NT2/D1 (cell line): ENCODE data around the gene CCDC78.
A peak's percentile ranks its signal among the peaks of the same experiment; 100 is the strongest.
"Not testable (repeated sequence)": the region's sequence is repeated elsewhere in the genome, so short reads cannot be mapped to it uniquely, and the experiment has no call there.

Experiments used
- DNase-seq: peaks from one replicate; pipeline ENCODE4 v3.0.0-alpha.2; 2011; ENCODE audit warnings: low read depth, low spot score
- H3K27me3 ChIP-seq: 2 replicates; pipeline ENCODE4 v1.6.0; 2011; ENCODE audit warnings: mild to moderate bottlenecking; ENCODE audit not compliant: insufficient read length, insufficient read depth
- H3K36me3 ChIP-seq: 2 replicates; pipeline ENCODE4 v1.6.1; 2011; ENCODE audit warnings: mild to moderate bottlenecking, low read length, mixed read lengths; ENCODE audit not compliant: insufficient read depth, insufficient read length
- H3K4me1 ChIP-seq: 2 replicates; pipeline ENCODE4 v1.5.1; 2011; ENCODE audit not compliant: insufficient read depth, insufficient read length
- H3K4me3 ChIP-seq: 2 replicates; pipeline ENCODE4 v1.5.1; 2011; ENCODE audit warnings: low read depth; ENCODE audit not compliant: insufficient read length
- H3K9ac ChIP-seq: 2 replicates; pipeline ENCODE4 v1.6.0; 2011; ENCODE audit warnings: low read depth; ENCODE audit not compliant: insufficient read length
- H3K9me3 ChIP-seq: 2 replicates; pipeline ENCODE4 v1.5.1; 2011; ENCODE audit warnings: mild to moderate bottlenecking, low read length; ENCODE audit not compliant: insufficient read depth
- SUZ12 ChIP-seq: IDR thresholded peaks from 2 replicates; pipeline ENCODE4 v1.6.1; 2011; ENCODE audit not compliant: insufficient read length, insufficient read depth; ENCODE audit errors: extremely low read depth
- YY1 ChIP-seq: IDR thresholded peaks from 2 replicates; pipeline ENCODE4 v1.6.1; 2011; ENCODE audit not compliant: insufficient read length, insufficient read depth
- ZNF274 ChIP-seq: IDR thresholded peaks from 2 replicates; pipeline ENCODE4 v1.6.1; 2011; ENCODE audit warnings: mild to moderate bottlenecking, low read depth, low read length

CCDC78 gene

GRCh38 chr16:695355-696089 is 30.7 kb downstream of the CCDC78 start:
- no peak for TF ChIP-seq ZNF274
- TF ChIP-seq YY1, result no peak
- TF ChIP-seq SUZ12, result no peak
- no peak for DNase-seq
- Histone ChIP-seq H3K9me3 (no peaks in the 10 kb centered on the region), H3K27me3 (peaks cover 84% of the 10 kb centered on the region), H3K36me3 (no peaks in the 10 kb centered on the region), H3K4me3 (peak overlapping the region; percentile 40), H3K9ac (peak overlapping the region; percentile 79), H3K4me1 (peaks cover 7% of the 10 kb centered on the region)

- peak overlapping the region; percentile 33 for H3K4me3 ChIP-seq
- H3K27me3 ChIP-seq, result peaks cover 78% of the 10 kb centered on the region
Observed at GRCh38 chr16:694863-695354, 31.3 kb downstream of the CCDC78 start.

GRCh38 chr16:694187-694862 is 31.9 kb downstream of the CCDC78 start:
- TF ChIP-seq YY1, result no peak
- no peak for TF ChIP-seq SUZ12
- no peak for TF ChIP-seq ZNF274
- peak overlapping the region; percentile 70 for H3K9ac ChIP-seq
- H3K4me1 ChIP-seq, result peaks cover 12% of the 10 kb centered on the region
- no peaks in the 10 kb centered on the region for H3K9me3 ChIP-seq
- H3K27me3 ChIP-seq, result peaks cover 72% of the 10 kb centered on the region
- no peak for DNase-seq
- H3K4me3 ChIP-seq, result peak overlapping the region; percentile 11
- H3K36me3 ChIP-seq, result peaks cover 2% of the 10 kb centered on the region

More at GRCh38 chr16:694863-695354, 31.3 kb downstream of the CCDC78 start:
- TF ChIP-seq ZNF274, result no peak
- no peak for TF ChIP-seq YY1
- no peak for TF ChIP-seq SUZ12
- H3K9me3 ChIP-seq, result no peaks in the 10 kb centered on the region
- H3K4me1 ChIP-seq, result peaks cover 7% of the 10 kb centered on the region
- H3K9ac ChIP-seq, result peak overlapping the region; percentile 70
- no peak for DNase-seq
- no peaks in the 10 kb centered on the region for H3K36me3 ChIP-seq

GRCh38 chr16:693766-694165 is 32.5 kb downstream of the CCDC78 start:
- Histone ChIP-seq H3K4me1 (peaks cover 17% of the 10 kb centered on the region), H3K9ac (no peak overlapping the region), H3K4me3 (no peak overlapping the region), H3K9me3 (no peaks in the 10 kb centered on the region), H3K36me3 (peaks cover 7% of the 10 kb centered on the region), H3K27me3 (peaks cover 67% of the 10 kb centered on the region)
- TF ChIP-seq YY1 (no peak), ZNF274 (no peak), SUZ12 (no peak)
- DNase-seq, result no peak

- Histone ChIP-seq H3K4me3 (no peak overlapping the region), H3K9ac (no peak overlapping the region), H3K9me3 (no peaks in the 10 kb centered on the region), H3K36me3 (peaks cover 11% of the 10 kb centered on the region), H3K4me1 (peaks cover 17% of the 10 kb centered on the region), H3K27me3 (peaks cover 64% of the 10 kb centered on the region)
- DNase-seq, result no peak
- TF ChIP-seq ZNF274 (no peak), YY1 (no peak), SUZ12 (no peak)
Observed at GRCh38 chr16:693364-693763, 32.9 kb downstream of the CCDC78 start.

- DNase-seq, result no peak
- Histone ChIP-seq H3K9ac (no peak overlapping the region), H3K27me3 (peaks cover 58% of the 10 kb centered on the region), H3K36me3 (peaks cover 20% of the 10 kb centered on the region), H3K4me1 (peaks cover 17% of the 10 kb centered on the region), H3K4me3 (no peak overlapping the region), H3K9me3 (no peaks in the 10 kb centered on the region)
- TF ChIP-seq ZNF274, result no peak
- no peak for TF ChIP-seq YY1
- TF ChIP-seq SUZ12, result no peak
Observed at GRCh38 chr16:692356-693108, 33.7 kb downstream of the CCDC78 start.

- Histone ChIP-seq H3K36me3 (peaks cover 33% of the 10 kb centered on the region), H3K4me1 (peaks cover 20% of the 10 kb centered on the region), H3K27me3 (peaks cover 46% of the 10 kb centered on the region)
- not testable (repeated sequence) for DNase-seq, H3K4me3 ChIP-seq, H3K9ac ChIP-seq, H3K9me3 ChIP-seq
Observed at GRCh38 chr16:691242-691641, 35.0 kb downstream of the CCDC78 start.
